ENCODE data around the gene RELN.

The RELN gene

DNA sequence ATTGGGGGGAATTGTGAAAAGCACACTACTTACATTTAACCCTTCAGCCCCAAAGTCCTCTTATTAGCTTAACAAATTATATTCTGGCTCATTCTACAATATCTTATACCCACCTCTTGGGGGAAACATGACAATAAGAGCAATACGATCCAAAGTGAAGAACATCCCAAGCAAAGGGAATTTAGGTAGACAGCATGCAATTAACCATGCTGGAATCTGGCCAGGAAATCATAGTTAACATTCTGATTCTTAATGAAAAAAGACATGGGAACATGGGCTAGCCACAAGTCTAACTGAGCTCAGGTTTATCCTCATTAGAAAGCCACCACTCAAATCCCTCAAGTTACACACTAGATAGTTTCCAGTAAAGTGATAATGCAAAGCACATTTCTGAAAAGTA lies 301.5 kb downstream of the RELN start:
- Histone ChIP-seq H3K27ac (no peak overlapping the region), H3K27me3 (replicated peaks) (no peaks in the 10 kb centered on the region), H3K4me3 (ENCODE audit: low read depth, low read length) (no peak overlapping the region), H3K36me3 (replicated peaks) (no peaks in the 10 kb centered on the region)
- no peak for TF ChIP-seq CTCF (IDR thresholded peaks at IDR 0.05; ENCODE audit: low read depth, low read length, missing control alignments)
- in situ Hi-C loops (cut with HindIII; ENCODE audit: low pct_ligation_motif_present, low sequenced_read_pairs): no loop called here
- DNase-seq: no peak

- DNase-seq: no peak
- H3K27me3 ChIP-seq (replicated peaks): no peaks in the 10 kb centered on the region
- no peak for TF ChIP-seq CTCF (IDR thresholded peaks at IDR 0.05; ENCODE audit: low read depth, low read length, missing control alignments)
- H3K27ac ChIP-seq: no peak overlapping the region
- no peaks in the 10 kb centered on the region for H3K36me3 ChIP-seq (replicated peaks)
- H3K4me3 ChIP-seq (ENCODE audit: low read depth, low read length): no peak overlapping the region
- in situ Hi-C loops (cut with HindIII; ENCODE audit: low pct_ligation_motif_present, low sequenced_read_pairs): no loop called here
Measured at GRCh38 chr7:103687272-103687671, 302.2 kb downstream of the RELN start.

DNA sequence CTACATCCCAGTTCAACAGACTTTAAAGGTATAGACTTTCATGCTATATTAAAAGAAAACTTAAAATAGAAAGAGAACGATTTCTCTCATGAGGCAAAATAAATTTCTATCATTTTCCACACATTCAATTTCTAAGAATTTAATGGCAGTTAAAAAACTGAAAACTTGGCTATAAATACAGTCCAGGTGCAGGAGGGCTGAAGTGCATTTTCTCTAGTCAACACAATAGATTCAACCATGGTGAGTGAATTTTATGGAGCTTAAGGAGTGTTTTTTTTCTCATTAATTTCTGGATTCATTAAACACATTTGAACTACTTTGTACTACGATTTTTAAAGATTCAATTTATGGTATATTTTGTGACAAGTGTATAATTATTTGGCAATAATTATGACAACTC lies 302.7 kb downstream of the RELN start:
- no peak overlapping the region for H3K4me3 ChIP-seq (ENCODE audit: low read depth, low read length)
- H3K36me3 ChIP-seq (replicated peaks): no peaks in the 10 kb centered on the region
- no peaks in the 10 kb centered on the region for H3K27me3 ChIP-seq (replicated peaks)
- no peak overlapping the region for H3K27ac ChIP-seq
- no peak for TF ChIP-seq CTCF (IDR thresholded peaks at IDR 0.05; ENCODE audit: low read depth, low read length, missing control alignments)
- DNase-seq: no peak
- in situ Hi-C loops (cut with HindIII; ENCODE audit: low pct_ligation_motif_present, low sequenced_read_pairs): no loop called here

DNA sequence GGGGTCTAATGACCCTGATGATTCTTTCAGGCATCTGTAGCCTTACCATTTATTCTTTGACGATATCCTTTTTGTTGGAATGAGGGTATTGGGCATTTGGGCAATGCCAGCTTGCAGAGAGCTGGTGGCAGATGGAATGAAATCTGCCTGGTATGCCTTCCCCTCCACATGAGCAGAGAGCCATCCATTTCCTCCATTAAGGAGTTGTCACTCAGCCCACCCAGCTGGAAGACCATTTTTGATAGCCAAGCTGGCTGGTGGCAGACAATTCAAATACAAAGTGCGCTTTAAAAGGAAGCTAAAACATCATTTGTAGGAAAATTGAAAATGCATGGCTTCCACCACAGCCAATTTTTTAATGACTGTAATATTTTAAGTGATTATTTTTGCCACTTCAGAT lies 303.4 kb downstream of the RELN start:
- no peak for TF ChIP-seq CTCF (IDR thresholded peaks at IDR 0.05; ENCODE audit: low read depth, low read length, missing control alignments)
- no peak overlapping the region for H3K4me3 ChIP-seq (ENCODE audit: low read depth, low read length)
- H3K27me3 ChIP-seq (replicated peaks): no peaks in the 10 kb centered on the region
- in situ Hi-C loops (cut with HindIII; ENCODE audit: low pct_ligation_motif_present, low sequenced_read_pairs): no loop called here
- DNase-seq: no peak
- H3K36me3 ChIP-seq (replicated peaks): no peaks in the 10 kb centered on the region
- no peak overlapping the region for H3K27ac ChIP-seq

DNA sequence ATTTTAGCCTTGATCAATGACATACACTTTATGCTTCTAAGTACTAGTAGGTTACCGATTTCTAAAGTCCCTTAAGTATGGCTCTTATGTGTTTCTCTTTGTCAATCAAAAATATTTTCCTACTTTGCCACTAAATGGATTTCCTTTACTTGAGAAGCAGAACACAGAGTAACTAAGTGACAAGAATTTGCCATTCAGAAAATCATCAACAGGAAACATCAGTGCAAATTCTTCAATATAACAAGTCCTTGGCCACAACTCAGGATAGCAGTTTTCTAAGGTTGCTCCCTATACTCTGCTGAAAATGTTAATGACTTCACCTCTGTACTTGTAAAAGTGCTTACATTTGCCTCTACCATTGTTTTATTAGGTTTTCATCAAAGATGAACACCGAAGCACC lies 303.8 kb downstream of the RELN start:
- no peak for DNase-seq
- Histone ChIP-seq H3K4me3 (ENCODE audit: low read depth, low read length) (no peak overlapping the region), H3K36me3 (replicated peaks) (no peaks in the 10 kb centered on the region), H3K27ac (no peak overlapping the region), H3K27me3 (replicated peaks) (no peaks in the 10 kb centered on the region)
- TF ChIP-seq CTCF (IDR thresholded peaks at IDR 0.05; ENCODE audit: low read depth, low read length, missing control alignments): no peak
- in situ Hi-C loops (cut with HindIII; ENCODE audit: low pct_ligation_motif_present, low sequenced_read_pairs): no loop called here

DNA sequence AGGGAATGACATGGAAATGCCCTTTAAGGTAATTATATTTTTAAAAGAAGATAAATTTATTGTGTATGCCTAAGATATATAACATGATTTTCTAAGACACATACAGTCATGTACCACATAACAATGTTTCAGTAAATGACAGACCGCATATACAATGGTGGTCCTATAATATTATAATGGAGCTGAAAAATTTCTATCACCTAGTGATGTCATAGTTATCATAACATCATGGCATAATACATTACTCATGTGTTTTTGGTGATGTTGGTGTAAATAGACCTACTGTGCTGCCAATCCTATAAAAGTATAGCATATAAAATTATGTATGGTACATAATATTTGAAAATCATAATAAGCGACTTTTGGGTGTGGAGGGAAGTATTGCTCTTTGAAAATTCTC lies 306.1 kb downstream of the RELN start:
- Histone ChIP-seq H3K4me3 (ENCODE audit: low read depth, low read length) (no peak overlapping the region), H3K27me3 (replicated peaks) (no peaks in the 10 kb centered on the region), H3K27ac (no peak overlapping the region), H3K36me3 (replicated peaks) (no peaks in the 10 kb centered on the region)
- no peak for DNase-seq
- TF ChIP-seq CTCF (IDR thresholded peaks at IDR 0.05; ENCODE audit: low read depth, low read length, missing control alignments): no peak
- in situ Hi-C loops (cut with HindIII; ENCODE audit: low pct_ligation_motif_present, low sequenced_read_pairs): no loop called here
